GM13976 (cell line): ENCODE data around the gene ATXN1.

Source experiments
- DNase-seq: peaks from one replicate; pipeline ENCODE4 v3.0.0; 2012; ENCODE audit warnings: low spot score
- in situ Hi-C: fragments of 300-500 bp; cut with MboI; formaldehyde crosslinking; loops from one replicate; pipeline ENCODE4 v1.12.0; 2022; ENCODE audit warnings: low sequenced_read_pairs, mixed read lengths, inconsistent platforms; ENCODE audit not compliant: unreplicated experiment
- TF ChIP-seq, protein P1 (sequence below): IDR thresholded peaks from 2 replicates; pipeline ENCODE4 v1.5.1; 2012; ENCODE audit warnings: borderline replicate concordance, mild to moderate bottlenecking; ENCODE audit not compliant: insufficient read depth; ENCODE audit errors: extremely low read depth, missing control alignments, control extremely low read depth

ATXN1 gene

DNA sequence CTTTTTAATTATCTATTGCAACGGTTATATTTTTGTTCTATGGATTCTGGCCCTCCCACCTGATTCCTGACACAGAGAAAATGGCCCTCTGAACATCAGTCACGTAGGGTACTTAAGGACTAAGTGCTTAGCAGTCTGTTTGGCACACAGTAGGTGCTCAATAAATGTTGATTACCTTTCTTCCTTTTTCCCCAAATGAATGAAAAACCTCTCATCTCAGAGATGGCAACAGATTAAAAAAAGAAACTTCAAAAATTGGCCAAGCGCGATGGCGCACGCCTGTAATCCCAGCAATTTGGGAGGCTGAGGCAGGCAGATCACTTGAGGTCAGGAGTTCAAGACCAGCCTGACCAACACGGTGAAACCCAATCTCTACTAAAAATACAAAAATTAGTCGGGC lies 31.5 kb downstream of the ATXN1 start:
- in situ Hi-C loops, result no loop called here
- TF ChIP-seq, protein P1, sequence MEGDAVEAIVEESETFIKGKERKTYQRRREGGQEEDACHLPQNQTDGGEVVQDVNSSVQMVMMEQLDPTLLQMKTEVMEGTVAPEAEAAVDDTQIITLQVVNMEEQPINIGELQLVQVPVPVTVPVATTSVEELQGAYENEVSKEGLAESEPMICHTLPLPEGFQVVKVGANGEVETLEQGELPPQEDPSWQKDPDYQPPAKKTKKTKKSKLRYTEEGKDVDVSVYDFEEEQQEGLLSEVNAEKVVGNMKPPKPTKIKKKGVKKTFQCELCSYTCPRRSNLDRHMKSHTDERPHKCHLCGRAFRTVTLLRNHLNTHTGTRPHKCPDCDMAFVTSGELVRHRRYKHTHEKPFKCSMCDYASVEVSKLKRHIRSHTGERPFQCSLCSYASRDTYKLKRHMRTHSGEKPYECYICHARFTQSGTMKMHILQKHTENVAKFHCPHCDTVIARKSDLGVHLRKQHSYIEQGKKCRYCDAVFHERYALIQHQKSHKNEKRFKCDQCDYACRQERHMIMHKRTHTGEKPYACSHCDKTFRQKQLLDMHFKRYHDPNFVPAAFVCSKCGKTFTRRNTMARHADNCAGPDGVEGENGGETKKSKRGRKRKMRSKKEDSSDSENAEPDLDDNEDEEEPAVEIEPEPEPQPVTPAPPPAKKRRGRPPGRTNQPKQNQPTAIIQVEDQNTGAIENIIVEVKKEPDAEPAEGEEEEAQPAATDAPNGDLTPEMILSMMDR, result no peak
- no peak for DNase-seq

DNA sequence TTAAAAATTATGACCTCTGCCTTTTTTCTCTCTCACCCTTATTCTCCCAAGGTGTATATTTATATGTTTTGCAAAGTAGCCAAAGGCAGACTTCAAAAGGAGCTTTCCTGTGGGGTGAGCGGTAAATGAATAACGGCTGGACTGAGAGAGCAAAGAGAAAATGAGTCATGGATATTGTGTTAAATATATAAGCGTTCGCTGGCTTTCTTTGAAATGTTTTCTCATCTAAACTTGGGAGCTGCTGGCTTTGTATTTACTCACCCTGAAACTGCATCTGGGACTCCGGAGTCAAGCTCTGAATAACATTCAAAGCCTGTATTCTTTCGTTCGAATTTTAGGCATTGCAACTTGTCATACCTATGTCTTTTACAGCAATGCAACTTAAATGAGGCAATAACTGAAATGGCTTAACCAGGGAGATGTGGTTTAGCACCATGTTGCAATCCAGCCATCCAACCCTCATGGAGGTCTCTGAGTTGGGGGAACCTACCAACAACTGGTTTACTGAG lies 32.0 kb downstream of the ATXN1 start:
- TF ChIP-seq, protein P1, result no peak
- in situ Hi-C loops, result no loop called here
- DNase-seq, result no peak

DNA sequence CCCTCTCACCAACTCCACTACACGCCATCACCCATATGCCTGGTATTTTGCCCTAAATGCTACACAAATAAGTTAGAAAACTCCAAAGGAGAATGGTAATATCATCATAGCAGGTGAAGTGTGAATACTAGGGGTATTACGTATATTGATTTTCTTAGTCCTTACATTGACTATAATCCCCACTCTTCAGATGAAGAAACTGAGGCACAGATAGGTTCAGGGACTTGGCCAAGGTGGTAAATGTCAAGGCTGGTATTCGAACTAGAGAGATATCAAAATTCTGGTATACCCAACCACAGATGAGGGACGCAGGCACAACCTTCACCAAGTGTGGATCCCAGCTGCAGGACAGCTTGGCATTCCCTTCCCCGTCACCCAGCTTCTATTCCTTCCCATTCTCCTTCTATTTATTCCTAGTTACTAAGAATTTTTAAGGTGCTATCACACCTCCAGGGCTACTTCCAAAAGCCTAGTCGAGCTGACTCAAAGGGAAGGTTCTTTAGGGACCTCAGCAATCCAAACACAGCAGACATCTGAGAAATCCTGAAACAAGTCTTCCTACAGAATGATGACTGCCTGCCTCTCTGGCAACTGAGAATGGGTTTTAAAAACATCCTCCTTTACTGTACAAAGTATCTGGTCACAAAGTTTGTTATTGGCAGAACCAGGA lies 32.6 kb downstream of the ATXN1 start:
- DNase-seq, result no peak
- in situ Hi-C loops, result no loop called here
- TF ChIP-seq, protein P1, result no peak

DNA sequence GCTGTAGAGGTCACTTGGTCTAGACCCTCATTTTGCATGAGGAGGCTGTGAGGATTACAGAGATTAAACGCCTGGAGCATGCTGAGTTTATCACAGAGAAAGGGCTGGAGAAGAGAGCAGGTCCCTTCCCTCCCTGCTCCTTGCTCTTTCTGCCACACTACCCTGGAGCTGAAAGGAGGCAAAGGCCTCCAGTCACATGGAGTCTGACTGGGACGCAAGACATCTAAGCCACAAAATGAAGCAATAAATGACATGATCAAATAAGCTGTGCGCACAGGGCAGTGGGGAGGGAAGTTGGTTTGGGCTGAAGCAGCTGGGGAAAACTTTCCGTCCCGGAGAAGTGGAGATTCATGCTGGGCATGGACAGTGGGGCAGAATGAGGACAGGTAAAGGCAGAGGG lies 33.3 kb downstream of the ATXN1 start:
- in situ Hi-C loops, result no loop called here
- no peak for DNase-seq
- TF ChIP-seq, protein P1, result no peak

DNA sequence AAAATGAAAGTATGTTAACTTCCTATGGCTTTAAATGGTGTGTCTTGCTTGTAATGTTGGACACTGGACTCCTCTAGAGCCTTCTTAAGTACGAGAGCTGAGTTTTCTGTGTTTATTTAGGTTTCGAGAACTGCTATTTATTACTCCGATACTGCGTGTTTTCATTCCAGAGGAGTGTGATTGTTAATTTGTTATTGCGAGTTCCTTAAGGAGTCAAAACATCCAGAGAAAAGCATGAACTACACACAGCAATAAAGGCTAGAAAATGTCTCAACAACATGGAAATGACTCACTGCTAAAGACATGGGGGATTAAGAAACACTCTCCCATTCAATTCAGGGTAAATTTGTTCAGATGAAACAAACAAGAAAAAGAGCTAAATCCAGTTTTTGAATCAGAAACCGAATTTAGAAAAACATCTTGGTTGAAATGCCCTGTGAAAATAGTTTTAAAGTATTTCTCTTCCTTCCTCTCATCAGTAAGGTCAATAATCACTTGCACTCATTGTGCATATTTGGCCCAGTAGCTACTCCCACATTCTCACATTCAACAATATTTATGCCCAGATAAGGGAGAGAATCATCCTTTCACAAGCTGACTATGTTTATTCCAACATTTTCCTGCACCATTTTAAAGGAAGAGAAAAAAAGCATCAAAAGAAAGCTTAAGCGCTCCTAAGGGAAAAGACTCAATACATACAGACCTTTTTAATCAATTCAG lies 36.0 kb downstream of the ATXN1 start:
- TF ChIP-seq, protein P1, result no peak
- no peak for DNase-seq
- in situ Hi-C loops, result no loop called here

DNA sequence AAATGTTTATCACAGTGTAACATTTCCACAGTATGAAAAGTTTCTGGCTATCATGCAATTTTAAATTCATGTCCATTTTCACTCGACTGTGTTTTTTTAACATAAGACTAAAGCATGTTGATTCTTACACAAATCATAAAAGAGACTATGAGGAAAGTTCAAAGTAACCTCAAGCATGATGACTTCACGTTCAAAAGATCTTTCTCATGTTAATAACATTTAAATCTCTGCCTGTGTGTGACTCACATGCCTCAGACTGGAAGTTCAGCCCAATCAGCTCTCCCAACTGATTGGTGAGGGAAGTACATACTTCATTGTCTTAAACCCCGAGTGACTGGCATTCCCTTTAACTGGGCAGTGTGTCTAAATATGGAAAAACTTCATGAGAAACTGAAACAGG lies 37.4 kb downstream of the ATXN1 start:
- DNase-seq, result no peak
- in situ Hi-C loops, result no loop called here
- TF ChIP-seq, protein P1, result no peak

DNA sequence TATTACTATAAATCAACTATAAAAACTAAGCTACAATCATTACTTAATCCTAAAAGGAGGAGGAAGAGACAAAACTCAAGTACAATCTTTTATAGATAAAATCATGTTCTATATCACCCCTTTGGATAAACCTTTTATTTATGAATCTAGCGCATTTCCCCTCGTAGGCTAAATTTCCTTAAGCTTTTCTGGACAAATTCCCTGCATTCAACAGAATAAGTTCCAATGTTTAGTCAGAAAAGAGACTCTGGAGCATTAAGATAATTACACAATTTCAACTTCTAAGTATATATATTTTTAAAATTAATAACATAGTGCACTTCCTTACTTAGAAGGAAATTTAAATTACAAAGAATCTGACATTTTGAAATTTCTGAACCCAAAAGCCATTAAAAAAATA lies 37.9 kb downstream of the ATXN1 start:
- TF ChIP-seq, protein P1, result no peak
- DNase-seq, result no peak
- in situ Hi-C loops, result no loop called here
